Nephron (organoid): ENCODE measurements around the gene TRPM7.

ENCODE experiments used
- H3K27ac Mint-ChIP-seq, 3 experiments: 2 replicates each; pipeline ENCODE4 v1.8.0; 2020; ENCODE audit warnings: mixed read lengths in 3 of 3, mild to moderate bottlenecking in 2 of 3, moderate library complexity in 1 of 3
- H3K27me3 Mint-ChIP-seq: 2 replicates; pipeline ENCODE4 v1.8.0; 2021; ENCODE audit warnings: low read depth, mild to moderate bottlenecking, moderate library complexity, mixed read lengths
- H3K36me3 Mint-ChIP-seq: 2 replicates; pipeline ENCODE4 v1.8.0; 2020; ENCODE audit warnings: low read depth, mixed read lengths
- H3K4me1 Mint-ChIP-seq: 2 replicates; pipeline ENCODE4 v1.8.0; 2020; ENCODE audit warnings: mixed read lengths
- H3K4me3 Mint-ChIP-seq, 3 experiments: 2 replicates each; pipeline ENCODE4 v1.8.0; 2020; ENCODE audit warnings: mild to moderate bottlenecking in 3 of 3, mixed read lengths in 3 of 3, moderate library complexity in 2 of 3
- H3K9me3 Mint-ChIP-seq: 2 replicates; pipeline ENCODE4 v1.8.0; 2020; ENCODE audit warnings: mixed read lengths
- TF ChIP-seq, protein P1 (sequence below), 3 experiments: fragments of 200-600 bp; sonication (generic); IDR thresholded peaks; one replicate each; pipeline ENCODE4 v1.5.0; 2021; ENCODE audit warnings: antibody characterized with exemption in 3 of 3; ENCODE audit not compliant: unreplicated experiment in 3 of 3

Gene TRPM7

GRCh38 chr15:50549326-50549725 lies 137.3 kb downstream of the TRPM7 start:
- Mint-ChIP-seq H3K27ac (no peak overlapping the region), H3K4me3 (no peak overlapping the region), H3K36me3 (peaks cover 6% of the 10 kb centered on the region), H3K27me3 (peaks cover 10% of the 10 kb centered on the region), H3K9me3 (no peaks in the 10 kb centered on the region), H3K4me1 (no peaks in the 10 kb centered on the region)
- TF ChIP-seq, protein P1, sequence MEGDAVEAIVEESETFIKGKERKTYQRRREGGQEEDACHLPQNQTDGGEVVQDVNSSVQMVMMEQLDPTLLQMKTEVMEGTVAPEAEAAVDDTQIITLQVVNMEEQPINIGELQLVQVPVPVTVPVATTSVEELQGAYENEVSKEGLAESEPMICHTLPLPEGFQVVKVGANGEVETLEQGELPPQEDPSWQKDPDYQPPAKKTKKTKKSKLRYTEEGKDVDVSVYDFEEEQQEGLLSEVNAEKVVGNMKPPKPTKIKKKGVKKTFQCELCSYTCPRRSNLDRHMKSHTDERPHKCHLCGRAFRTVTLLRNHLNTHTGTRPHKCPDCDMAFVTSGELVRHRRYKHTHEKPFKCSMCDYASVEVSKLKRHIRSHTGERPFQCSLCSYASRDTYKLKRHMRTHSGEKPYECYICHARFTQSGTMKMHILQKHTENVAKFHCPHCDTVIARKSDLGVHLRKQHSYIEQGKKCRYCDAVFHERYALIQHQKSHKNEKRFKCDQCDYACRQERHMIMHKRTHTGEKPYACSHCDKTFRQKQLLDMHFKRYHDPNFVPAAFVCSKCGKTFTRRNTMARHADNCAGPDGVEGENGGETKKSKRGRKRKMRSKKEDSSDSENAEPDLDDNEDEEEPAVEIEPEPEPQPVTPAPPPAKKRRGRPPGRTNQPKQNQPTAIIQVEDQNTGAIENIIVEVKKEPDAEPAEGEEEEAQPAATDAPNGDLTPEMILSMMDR (IDR thresholded peaks at IDR 0.05; ENCODE audit: unreplicated experiment in 3 of 3) = no peak

GRCh38 chr15:50546566-50546965 lies 140.0 kb downstream of the TRPM7 start, which contains the start of gene USP50:
Gene USP50, minus strand, starts transcription at chr15:50546666. Its CDS starts 141 bp downstream, at chr15:50546525.
- no peak within 1 kb of the TSS for H3K27ac Mint-ChIP-seq
- H3K27me3 Mint-ChIP-seq = peaks cover 12% of the 10 kb centered on the region
- H3K4me3 Mint-ChIP-seq = no peak within 1 kb of the TSS
- TF ChIP-seq, protein P1 (IDR thresholded peaks at IDR 0.05; ENCODE audit: unreplicated experiment in 3 of 3) = no peak
- H3K4me1 Mint-ChIP-seq = peaks cover 19% of the 10 kb centered on the region
- no peaks in the 10 kb centered on the region for H3K9me3 Mint-ChIP-seq
- no peaks in the 10 kb centered on the region for H3K36me3 Mint-ChIP-seq

DNA sequence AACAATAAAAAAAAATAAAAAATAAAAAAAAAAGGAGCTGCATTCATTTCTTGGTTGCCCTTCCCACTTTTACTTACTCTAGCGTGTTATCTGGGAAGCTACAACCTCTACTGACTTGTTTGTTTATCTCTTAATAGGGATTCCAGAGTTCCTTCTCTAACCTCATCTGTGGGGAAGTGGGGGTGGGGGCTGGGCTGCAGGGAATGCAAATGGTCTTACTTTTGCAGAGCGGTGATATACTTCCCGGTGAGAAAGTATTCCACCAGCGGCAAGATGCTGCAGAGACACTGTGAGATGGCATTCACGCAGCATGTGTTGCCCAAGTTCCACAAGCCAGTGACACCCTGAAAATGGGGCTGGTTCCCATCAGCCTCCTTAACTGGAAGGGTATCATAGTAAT lies 142.2 kb downstream of the TRPM7 start:
- TF ChIP-seq, protein P1 (IDR thresholded peaks at IDR 0.05; ENCODE audit: unreplicated experiment in 3 of 3) = no peak
- Mint-ChIP-seq H3K27me3 (peaks cover 12% of the 10 kb centered on the region), H3K9me3 (no peaks in the 10 kb centered on the region)

DNA sequence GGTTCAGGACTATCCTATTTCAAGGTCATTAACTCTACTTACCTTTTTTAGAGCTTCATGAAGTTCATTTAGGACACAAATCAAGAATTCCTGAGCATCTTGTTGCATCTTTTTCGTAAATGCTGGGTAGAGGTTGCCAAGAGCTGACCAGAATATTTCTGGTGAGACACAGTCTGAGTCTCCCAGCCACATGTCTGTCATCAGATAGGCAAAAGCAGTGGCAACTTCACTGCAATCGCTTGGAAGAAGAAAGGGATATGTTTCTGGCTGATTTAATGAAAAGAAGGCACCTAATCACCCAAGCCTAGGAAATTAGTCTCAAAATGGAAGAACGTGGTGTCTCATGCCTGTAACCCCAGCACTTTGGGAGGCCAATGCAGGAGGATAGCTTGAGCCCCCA lies 143.0 kb downstream of the TRPM7 start:
- Mint-ChIP-seq H3K36me3 (no peaks in the 10 kb centered on the region), H3K4me1 (peaks cover 34% of the 10 kb centered on the region), H3K27me3 (peaks cover 12% of the 10 kb centered on the region), H3K9me3 (no peaks in the 10 kb centered on the region), H3K27ac (peak overlapping the region in 1 of 3 experiments; percentile 94), H3K4me3 (no peak overlapping the region)
- TF ChIP-seq, protein P1 (IDR thresholded peaks at IDR 0.05; ENCODE audit: unreplicated experiment in 3 of 3) = no peak

More for the DNA sequence above, 142.2 kb downstream of the TRPM7 start:
- Mint-ChIP-seq H3K4me1 (peaks cover 34% of the 10 kb centered on the region), H3K36me3 (no peaks in the 10 kb centered on the region), H3K4me3 (no peak overlapping the region), H3K27ac (no peak overlapping the region)

- Mint-ChIP-seq H3K4me3 (no peak overlapping the region), H3K9me3 (no peaks in the 10 kb centered on the region), H3K4me1 (peaks cover 34% of the 10 kb centered on the region), H3K27me3 (peaks cover 12% of the 10 kb centered on the region), H3K27ac (peak overlapping the region; percentile 85 to 94 (median 87)), H3K36me3 (no peaks in the 10 kb centered on the region)
- TF ChIP-seq, protein P1 (IDR thresholded peaks at IDR 0.05; ENCODE audit: unreplicated experiment in 3 of 3) = no peak
These were observed 143.7 kb downstream of the TRPM7 start for GRCh38 chr15:50542887-50543210.

- TF ChIP-seq, protein P1 (IDR thresholded peaks at IDR 0.05; ENCODE audit: unreplicated experiment in 3 of 3) = no peak
- no peaks in the 10 kb centered on the region for H3K27me3 Mint-ChIP-seq
These were observed 154.8 kb downstream of the TRPM7 start for GRCh38 chr15:50531766-50532165.

More at GRCh38 chr15:50531766-50532165, 154.8 kb downstream of the TRPM7 start:
- peak overlapping the region in 2 of 3 experiments; percentile 28 to 43 for H3K27ac Mint-ChIP-seq
- H3K36me3 Mint-ChIP-seq = peaks cover 3% of the 10 kb centered on the region
- H3K4me1 Mint-ChIP-seq = no peaks in the 10 kb centered on the region
- H3K4me3 Mint-ChIP-seq = no peak overlapping the region
- no peaks in the 10 kb centered on the region for H3K9me3 Mint-ChIP-seq
